Psoas muscle (tissue), 8 donors: ENCODE data around the gene KCNMA1. TPM values are rescaled to one million over a fixed set of nuclear protein-coding genes. Genes with fewer than 3 reads are reported as not detected.

Experiments used
- ATAC-seq, 4 donors: fragments of 200-7000 bp; cut with Tn5 transposase; one replicate each; pipeline ENCODE4 v1.9.1; 2020; ENCODE audit warnings: moderate library complexity in 3 of 4, mild to moderate bottlenecking in 2 of 4
- DNase-seq, 2 donors: peaks; one replicate each; pipeline ENCODE4 v3.0.0-alpha.2; 2020
- H3K27ac ChIP-seq: fragments of 200-600 bp; one replicate; pipeline ENCODE4 v1.8.0; 2022
- H3K27me3 ChIP-seq, 3 donors: fragments of 200-600 bp in 1 of 3; one replicate each; pipeline versions ENCODE4 v1.6.1 to v1.8.0; 2013 to 2022; ENCODE audit warnings: low read length in 2 of 3, mild to moderate bottlenecking in 2 of 3, moderate library complexity in 1 of 3; ENCODE audit not compliant: insufficient read depth in 3 of 3
- H3K36me3 ChIP-seq, 2 donors: fragments of 200-600 bp in 1 of 2; one replicate each; pipeline versions ENCODE4 v1.6.1 to v1.8.0; 2013 to 2022; ENCODE audit warnings: low read depth in 1 of 2, mild to moderate bottlenecking in 1 of 2, moderate library complexity in 1 of 2; ENCODE audit not compliant: insufficient read depth in 1 of 2
- H3K4me1 ChIP-seq: fragments of 200-600 bp; one replicate; pipeline ENCODE4 v1.8.0; 2022
- H3K4me3 ChIP-seq: fragments of 200-600 bp; one replicate; pipeline ENCODE4 v1.8.0; 2022; ENCODE audit warnings: mild to moderate bottlenecking
- H3K9me3 ChIP-seq: fragments of 200-600 bp; one replicate; pipeline ENCODE4 v1.8.0; 2022
- whole genome bisulfite sequencing, 3 donors: extraction: QIAGEN DNeasy Blood & Tissue Kit; methylation state at CpG; one replicate each; pipeline versions ENCODE4 v1.1.6 to v1.1.7; 2013; 5-methylcytosine and 5-hydroxymethylcytosine counted together
- intact Hi-C, 2 donors: fragments of 100-400 bp; cut with DNase I; formaldehyde crosslinking; loops; one replicate each; pipeline versions ENCODE4 v1.11.0 to v1.14.2; 2022
- polyA plus RNA-seq, 3 donors: library from polyadenylated mRNA; stranded (reverse); fragments of 200-250 nt; gene quantifications; one replicate each; pipeline ENCODE4 v1.2.3, GENCODE V29; 2013
- total RNA-seq, 4 donors: library from RNA; stranded (reverse); fragmentation: NEBNext Ultra II Directional in 2 of 4; extraction: Animal tissue kit (Norgen Biotek cat#: 25700) in 2 of 4; gene quantifications; one replicate each; pipeline versions ENCODE4 v1.2.1 to v1.2.4, GENCODE V29; 2021 to 2023
- TF ChIP-seq, protein P1 (sequence below): fragments of 200-600 bp; IDR thresholded peaks from one replicate; pipeline ENCODE4 v1.8.0; 2022; ENCODE audit warnings: antibody characterized with exemption
- donor health status: healthy with polysubstance abuse.
- donor health status: DM: no; HTN: no; CAD: no; lungs with moderate emphysema.
- donor health status: Bipolar disorder and iron deficiency.
- donor health status: healthy.
- donor health status: DM: yes; HTN: yes; CAD: no.
- donor health status: DM: no; HTN: no; CAD: no.
- donor health status: DM: no; HTN: no; CAD: no.
- donor health status: DM: yes; HTN: yes; CAD: no.

The KCNMA1 gene
- total and polyA plus RNA-seq, 7 donors = 7.9 to 53.0 (median 41.9) TPM

DNA sequence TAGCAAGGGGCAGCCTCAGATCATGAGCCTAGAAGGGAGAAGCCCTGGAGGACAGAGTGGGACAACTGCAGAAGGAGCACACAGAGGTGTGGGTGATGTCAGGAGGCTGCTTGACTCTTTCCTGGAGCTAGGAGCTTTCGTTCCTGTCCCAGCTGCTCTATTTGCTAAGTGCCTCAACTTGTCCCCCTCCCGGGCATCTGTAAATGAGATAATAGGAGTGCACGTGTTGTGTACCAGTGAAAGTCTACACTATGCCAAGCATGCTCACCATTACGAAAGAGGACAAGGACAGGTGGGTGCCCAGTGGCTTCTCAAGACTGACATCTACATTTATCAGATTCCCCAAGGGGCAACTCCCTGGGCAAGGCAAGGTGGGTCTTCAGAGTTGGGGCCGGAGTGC, 162.7 kb downstream of the KCNMA1 start:
- peaks cover under 1% of the 10 kb centered on the region for H3K4me1 ChIP-seq
- H3K27me3 ChIP-seq = no peaks in the 10 kb centered on the region
- DNase-seq (no peak), ATAC-seq (peak in 2 of 4 donors; percentile 24 to 58)
- H3K27ac ChIP-seq = no peak overlapping the region
- WGBS, 3 donors = 76 to 95% (median 81%) methylated on average over 5 of the region's 5 CpGs
- no peaks in the 10 kb centered on the region for H3K36me3 ChIP-seq
- TF ChIP-seq, protein P1, sequence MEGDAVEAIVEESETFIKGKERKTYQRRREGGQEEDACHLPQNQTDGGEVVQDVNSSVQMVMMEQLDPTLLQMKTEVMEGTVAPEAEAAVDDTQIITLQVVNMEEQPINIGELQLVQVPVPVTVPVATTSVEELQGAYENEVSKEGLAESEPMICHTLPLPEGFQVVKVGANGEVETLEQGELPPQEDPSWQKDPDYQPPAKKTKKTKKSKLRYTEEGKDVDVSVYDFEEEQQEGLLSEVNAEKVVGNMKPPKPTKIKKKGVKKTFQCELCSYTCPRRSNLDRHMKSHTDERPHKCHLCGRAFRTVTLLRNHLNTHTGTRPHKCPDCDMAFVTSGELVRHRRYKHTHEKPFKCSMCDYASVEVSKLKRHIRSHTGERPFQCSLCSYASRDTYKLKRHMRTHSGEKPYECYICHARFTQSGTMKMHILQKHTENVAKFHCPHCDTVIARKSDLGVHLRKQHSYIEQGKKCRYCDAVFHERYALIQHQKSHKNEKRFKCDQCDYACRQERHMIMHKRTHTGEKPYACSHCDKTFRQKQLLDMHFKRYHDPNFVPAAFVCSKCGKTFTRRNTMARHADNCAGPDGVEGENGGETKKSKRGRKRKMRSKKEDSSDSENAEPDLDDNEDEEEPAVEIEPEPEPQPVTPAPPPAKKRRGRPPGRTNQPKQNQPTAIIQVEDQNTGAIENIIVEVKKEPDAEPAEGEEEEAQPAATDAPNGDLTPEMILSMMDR = no peak
- H3K9me3 ChIP-seq = no peaks in the 10 kb centered on the region
- no peak overlapping the region for H3K4me3 ChIP-seq
- intact Hi-C loops = no loop called here

DNA sequence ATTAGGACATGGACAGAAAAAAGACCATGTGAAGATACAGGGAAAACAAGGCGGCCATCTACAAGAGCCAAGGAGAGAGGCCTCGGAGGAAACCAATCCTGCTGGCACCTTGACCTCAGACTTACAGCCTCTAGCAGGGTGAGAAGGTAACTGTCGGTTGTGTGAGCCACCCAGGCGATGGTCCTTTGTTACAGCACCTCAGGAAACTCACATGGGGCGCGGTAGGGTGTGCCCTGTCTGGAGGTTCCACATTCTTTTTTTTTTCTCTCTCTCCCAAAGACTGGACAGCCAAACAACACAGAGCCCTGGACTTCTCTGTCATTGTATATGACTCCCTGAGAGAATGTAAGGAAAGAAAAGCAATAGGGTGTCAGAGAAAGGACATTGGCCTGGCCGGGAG, 163.2 kb downstream of the KCNMA1 start:
- intact Hi-C loops = no loop called here
- Histone ChIP-seq H3K27me3 (no peaks in the 10 kb centered on the region), H3K27ac (no peak overlapping the region), H3K4me1 (no peaks in the 10 kb centered on the region), H3K9me3 (no peaks in the 10 kb centered on the region), H3K36me3 (no peaks in the 10 kb centered on the region), H3K4me3 (no peak overlapping the region)
- ATAC-seq (no peak), DNase-seq (no peak)
- 90 to 100% (median 90%) methylated on average over 7 of the region's 7 CpGs for WGBS, 3 donors
- TF ChIP-seq, protein P1 = no peak

DNA sequence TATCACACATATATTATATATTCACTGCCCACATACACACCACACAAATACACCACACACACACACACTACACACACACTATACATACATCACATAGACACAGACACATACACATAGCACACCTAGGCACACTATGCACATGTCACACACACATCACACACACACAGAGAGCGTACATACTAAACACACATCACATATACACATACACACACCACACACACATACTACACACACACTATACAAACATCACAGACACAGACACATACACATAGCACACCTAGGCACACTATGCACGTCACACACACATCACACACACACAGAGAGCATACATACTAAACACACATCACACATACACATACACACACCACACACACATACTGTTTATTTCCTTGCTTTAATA, 165.5 kb downstream of the KCNMA1 start:
- Histone ChIP-seq H3K36me3 (no peaks in the 10 kb centered on the region), H3K27ac (no peak overlapping the region), H3K4me1 (no peaks in the 10 kb centered on the region), H3K4me3 (no peak overlapping the region), H3K27me3 (no peaks in the 10 kb centered on the region), H3K9me3 (no peaks in the 10 kb centered on the region)
- intact Hi-C loops = no loop called here
- DNase-seq (no peak), ATAC-seq (no peak)
- TF ChIP-seq, protein P1 = no peak
- WGBS, 3 donors = 93 to 99% (median 98%) methylated on average over 2 of the region's 2 CpGs

DNA sequence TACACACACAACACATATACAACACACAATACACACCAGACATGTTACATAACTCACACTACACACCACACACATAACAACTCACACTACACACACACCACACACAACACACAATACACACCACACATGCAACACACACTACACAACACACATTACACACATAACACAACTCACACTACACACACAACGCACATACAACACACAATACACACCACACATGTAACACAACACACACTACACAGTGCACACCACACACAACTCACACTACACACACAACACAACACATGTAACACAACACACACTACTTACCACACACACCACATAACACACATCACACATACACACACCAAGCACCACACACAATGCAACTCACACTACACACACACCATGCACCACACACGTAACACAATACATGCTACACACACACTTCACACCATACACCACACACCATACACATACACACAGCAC, 166.5 kb downstream of the KCNMA1 start:
- DNase-seq = no peak
- Histone ChIP-seq H3K4me1 (no peaks in the 10 kb centered on the region), H3K27ac (no peak overlapping the region), H3K4me3 (no peak overlapping the region), H3K9me3 (no peaks in the 10 kb centered on the region), H3K27me3 (no peaks in the 10 kb centered on the region), H3K36me3 (no peaks in the 10 kb centered on the region)
- intact Hi-C loops = no loop called here
- 92 to 100% (median 97%) methylated on average over 2 of the region's 2 CpGs for WGBS, 3 donors
- TF ChIP-seq, protein P1 = no peak
- ATAC-seq = no peak

DNA sequence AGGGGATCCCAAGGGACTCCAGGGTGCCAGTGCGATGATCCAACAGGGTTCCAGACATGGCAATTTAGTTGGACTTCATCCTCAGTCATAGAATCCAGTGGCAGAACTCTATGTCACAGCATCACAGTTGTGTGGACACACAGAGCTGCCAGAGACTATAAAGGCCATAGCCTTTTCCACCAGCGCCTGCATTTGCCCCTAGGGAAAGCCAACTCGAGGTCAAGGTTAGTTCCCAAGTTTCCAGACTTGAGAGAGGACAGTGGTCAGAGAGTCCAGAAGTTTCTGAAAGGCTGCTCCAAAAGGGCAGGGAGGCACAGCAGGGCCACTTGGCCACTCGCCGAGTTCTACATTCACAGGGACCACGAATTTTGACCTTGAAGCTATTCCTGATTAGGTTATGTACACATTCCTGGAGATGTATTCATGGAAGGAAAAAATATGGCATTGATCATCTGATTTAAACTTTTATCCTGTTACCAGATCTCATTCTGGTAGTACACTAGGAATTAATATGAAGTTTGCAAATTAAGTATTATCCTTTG, 170.1 kb downstream of the KCNMA1 start:
- Histone ChIP-seq H3K9me3 (no peaks in the 10 kb centered on the region), H3K36me3 (no peaks in the 10 kb centered on the region), H3K4me3 (no peak overlapping the region), H3K27ac (no peak overlapping the region), H3K27me3 (no peaks in the 10 kb centered on the region), H3K4me1 (peaks cover 17% of the 10 kb centered on the region)
- intact Hi-C loops = no loop called here
- no peak for DNase-seq
- TF ChIP-seq, protein P1 = no peak
- no peak for ATAC-seq
- 36 to 59% (median 39%) methylated on average over 6 of the region's 6 CpGs for WGBS, 3 donors
